A673 (cell line): Measurements from ENCODE around the gene SH3PXD2B.
A peak's percentile ranks its signal among the peaks of the same experiment; 100 is the strongest.

Experiments
- EZH2 ChIP-seq: fragments of 200-600 bp; sonication (generic); IDR thresholded peaks from 2 replicates; pipeline ENCODE4 v1.6.1; 2017; ENCODE audit warnings: borderline replicate concordance, low read depth, mild to moderate bottlenecking, mixed read lengths, antibody characterized with exemption, low read length; ENCODE audit not compliant: poor library complexity, severe bottlenecking
- TF ChIP-seq, protein P1 (sequence below): fragments of 300-800, 200-600 bp; sonication (generic); conservative IDR thresholded peaks from 2 replicates; pipeline ENCODE4 v1.5.1; 2017; ENCODE audit warnings: low read depth, mild to moderate bottlenecking, antibody characterized with exemption, low read length, moderate library complexity, mixed read lengths

DNA sequence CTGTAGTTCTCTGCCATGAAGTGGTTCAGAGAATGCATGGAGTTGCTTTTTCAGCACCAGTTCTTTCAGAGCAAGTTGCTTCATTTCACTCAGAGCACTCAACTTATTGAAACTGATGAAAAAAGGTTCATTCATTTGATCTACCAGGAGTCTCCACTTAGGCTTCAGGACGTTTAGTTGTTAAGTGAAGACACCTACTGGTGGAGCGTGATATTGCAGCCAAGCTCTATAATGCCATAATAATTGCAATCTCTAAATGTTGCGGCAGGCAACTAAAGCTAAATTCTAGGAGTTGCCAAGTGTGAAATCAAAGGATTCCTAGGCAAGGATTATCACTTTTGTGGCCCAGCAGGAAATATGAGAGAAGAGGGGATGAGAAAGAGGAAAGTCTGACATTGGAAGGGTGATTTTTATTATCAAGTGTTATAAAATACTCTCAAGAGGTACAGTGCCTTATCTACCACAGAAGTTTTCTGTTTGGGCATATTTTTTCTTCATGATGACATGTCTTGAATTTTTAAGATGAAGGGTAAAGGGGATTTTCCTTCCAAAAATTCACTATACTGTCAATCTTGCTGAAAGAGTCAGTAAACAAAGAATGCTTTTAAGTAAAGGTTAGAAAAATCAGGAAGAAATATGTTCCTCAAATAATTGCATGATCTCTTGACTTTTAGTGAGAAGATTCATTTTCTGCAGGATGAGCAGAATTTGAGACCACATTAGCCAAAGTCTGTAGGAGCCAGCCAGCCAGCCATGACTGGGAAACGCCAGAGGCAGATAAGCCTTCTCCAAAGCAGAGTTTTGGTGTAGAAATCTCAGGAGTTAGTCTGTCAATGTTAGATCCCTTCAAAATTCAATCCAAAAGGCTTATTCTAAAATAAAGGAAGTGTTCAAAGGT lies 83.4 kb downstream of the SH3PXD2B start:
- TF ChIP-seq, protein P1, sequence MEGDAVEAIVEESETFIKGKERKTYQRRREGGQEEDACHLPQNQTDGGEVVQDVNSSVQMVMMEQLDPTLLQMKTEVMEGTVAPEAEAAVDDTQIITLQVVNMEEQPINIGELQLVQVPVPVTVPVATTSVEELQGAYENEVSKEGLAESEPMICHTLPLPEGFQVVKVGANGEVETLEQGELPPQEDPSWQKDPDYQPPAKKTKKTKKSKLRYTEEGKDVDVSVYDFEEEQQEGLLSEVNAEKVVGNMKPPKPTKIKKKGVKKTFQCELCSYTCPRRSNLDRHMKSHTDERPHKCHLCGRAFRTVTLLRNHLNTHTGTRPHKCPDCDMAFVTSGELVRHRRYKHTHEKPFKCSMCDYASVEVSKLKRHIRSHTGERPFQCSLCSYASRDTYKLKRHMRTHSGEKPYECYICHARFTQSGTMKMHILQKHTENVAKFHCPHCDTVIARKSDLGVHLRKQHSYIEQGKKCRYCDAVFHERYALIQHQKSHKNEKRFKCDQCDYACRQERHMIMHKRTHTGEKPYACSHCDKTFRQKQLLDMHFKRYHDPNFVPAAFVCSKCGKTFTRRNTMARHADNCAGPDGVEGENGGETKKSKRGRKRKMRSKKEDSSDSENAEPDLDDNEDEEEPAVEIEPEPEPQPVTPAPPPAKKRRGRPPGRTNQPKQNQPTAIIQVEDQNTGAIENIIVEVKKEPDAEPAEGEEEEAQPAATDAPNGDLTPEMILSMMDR, result peak; percentile 53
- no peak for TF ChIP-seq EZH2
